M059J (cell line): ENCODE measurements around the gene ASGR1. TPM values are rescaled to one million over a fixed set of nuclear protein-coding genes. Genes with fewer than 3 reads are reported as not detected.

Experiments used
- DNase-seq: peaks from one replicate; pipeline ENCODE4 v3.0.0-alpha.2; 2012; ENCODE audit warnings: low read depth
- total RNA-seq: library from RNA; depleted of rRNA; stranded (reverse); fragments of >200 nt; shearing (Covaris generic); gene quantifications from 2 replicates; pipeline ENCODE4 v1.2.3, GENCODE V29; 2014; rRNA removed

ASGR1 gene, protein sequence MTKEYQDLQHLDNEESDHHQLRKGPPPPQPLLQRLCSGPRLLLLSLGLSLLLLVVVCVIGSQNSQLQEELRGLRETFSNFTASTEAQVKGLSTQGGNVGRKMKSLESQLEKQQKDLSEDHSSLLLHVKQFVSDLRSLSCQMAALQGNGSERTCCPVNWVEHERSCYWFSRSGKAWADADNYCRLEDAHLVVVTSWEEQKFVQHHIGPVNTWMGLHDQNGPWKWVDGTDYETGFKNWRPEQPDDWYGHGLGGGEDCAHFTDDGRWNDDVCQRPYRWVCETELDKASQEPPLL
- not detected in 2 replicates for total RNA-seq

DNA sequence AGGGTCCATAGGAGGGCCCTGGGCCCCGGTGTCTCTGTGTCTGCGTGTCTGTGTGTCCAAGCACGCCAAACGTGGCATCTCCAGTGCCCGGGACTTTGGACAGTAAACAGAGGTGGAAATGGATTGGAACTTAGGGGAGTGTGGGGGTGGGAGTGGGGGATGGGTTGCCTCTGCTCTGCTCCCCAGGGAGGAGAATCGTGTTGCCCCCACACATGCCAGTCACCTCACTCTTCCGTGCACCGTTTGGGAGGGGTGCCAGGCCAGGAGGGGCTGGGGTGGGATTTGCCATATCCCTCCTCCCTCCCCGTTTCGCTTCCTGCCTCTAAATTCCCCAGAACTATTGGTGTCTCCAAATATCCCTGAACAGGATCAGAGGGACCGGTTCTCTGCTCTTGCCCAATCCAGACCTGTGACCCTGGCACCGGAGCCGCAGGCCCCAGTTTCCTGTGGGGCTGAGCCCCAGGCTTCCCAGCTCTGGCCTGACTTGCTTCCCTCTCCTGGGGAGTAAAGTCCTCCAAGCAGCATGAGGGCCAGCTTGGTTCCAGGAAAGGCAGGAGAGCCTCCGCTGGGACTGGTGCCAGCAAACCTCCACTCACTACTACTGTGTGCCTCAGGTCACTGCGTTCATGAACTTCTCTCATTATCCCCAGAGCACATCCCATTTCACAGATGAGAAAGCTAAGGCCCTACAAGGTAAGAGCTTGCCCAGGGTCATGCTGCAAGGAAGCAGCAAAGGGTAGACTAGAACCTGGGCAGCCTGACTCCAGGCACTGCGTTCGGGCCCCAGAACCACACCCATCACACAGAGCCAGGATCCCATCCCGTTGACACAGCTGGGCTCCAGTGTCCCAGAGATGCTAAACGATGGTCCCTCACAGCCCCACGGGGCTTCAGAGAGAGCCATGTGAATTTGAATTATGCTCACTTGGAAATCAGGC lies at the start of gene ASGR1:
Gene ASGR1 (minus strand): TSS at position 54 of the 938 bp plus-strand sequence. CDS start 807 bp downstream, outside the sequence.
- no peak for DNase-seq

DNA sequence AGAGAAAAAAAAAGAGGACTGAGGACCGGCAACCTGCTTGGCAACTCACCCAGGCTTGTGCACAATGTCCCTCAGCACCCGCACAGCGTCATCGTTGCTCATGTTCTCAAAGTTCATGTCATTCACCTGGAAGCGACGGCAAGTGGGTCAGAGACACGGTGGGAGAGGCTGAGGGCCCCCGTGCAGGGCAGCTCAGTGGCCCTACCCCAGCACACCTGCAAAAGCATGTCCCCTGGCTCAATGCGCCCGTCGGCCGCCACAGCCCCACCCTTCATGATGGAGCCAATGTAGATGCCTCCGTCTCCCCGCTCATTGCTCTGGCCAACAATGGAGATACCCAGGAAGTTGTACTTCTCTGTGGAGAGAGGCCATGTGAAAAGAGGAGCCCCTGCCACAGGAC lies 49.8 kb upstream of the ASGR1 start:
- no peak for DNase-seq

DNA sequence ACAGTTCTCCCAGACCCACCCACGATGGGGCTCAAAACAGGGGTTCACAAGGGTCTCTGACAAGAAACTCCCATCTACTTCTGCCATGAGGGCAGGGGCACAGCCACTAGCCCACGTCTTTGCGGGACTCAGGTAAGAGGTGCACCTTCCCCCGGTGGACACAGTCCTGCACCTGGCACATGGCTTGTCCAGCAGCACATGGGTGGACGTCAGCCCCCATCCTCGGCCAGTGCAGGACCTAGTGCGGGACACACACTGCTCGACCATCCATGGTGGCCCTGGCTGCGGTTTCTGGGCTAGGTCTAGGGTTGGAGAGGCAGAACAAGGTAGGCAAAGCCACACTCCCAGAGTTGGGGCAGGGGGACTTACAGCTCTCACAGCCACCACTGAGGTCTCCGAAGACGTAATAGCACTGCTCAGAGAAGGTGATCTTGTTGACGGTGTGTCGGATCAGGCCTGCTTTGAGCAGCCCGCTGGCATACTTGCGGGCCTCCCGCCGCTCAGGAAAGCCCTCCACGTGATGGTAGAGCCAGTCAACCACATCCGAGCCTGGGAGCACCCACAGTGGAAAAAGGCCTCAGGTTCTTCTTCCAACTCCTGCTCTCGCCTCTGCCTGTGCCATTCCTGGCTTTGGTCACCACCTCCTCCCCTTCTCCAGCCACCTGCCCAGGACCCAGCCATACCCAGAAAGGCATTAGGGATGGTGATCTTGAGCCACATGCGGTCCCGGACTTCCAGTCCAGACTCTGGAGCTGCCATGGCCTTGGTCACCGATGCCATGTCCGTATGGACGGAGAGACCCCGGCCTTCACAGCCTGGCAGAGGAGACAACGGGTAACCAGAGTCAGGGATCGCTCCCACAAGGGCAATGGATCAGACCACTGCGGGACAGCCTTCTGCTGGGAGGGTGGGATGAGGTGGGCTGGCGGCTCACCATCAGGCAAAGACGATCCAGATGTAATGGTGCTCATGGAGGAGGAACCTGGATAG lies 47.8 kb upstream of the ASGR1 start:
- DNase-seq: no peak

DNA sequence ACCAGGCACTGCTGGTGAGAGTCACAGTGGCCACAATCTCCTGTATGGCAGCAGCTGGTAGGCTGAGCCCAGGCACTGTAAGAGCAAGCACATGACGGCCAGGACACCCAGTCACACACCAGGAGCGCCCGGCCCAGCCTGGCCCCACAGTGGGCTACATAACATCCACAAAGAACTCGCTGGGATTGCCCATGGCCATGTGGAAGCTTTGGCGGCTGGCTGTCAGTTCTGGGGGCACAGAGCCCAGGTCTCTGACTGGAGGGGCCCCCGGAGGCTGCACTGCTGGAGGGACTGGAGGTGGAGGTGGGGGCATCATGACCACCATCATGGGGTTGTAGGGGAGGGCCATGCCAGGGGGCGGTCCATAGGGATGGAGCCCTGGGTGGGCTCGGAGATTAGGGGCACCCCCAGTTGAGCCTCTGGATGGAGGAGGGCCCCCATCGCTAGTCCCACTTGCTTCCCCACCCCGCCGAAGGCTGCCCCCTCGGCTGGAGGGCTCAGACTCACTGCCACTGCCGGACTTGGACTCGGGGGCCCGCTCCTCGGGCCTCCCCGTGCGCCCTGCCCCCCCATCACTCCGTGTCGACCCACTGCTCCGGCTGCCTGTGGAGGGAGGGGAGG lies 46.7 kb upstream of the ASGR1 start:
- DNase-seq: no peak

DNA sequence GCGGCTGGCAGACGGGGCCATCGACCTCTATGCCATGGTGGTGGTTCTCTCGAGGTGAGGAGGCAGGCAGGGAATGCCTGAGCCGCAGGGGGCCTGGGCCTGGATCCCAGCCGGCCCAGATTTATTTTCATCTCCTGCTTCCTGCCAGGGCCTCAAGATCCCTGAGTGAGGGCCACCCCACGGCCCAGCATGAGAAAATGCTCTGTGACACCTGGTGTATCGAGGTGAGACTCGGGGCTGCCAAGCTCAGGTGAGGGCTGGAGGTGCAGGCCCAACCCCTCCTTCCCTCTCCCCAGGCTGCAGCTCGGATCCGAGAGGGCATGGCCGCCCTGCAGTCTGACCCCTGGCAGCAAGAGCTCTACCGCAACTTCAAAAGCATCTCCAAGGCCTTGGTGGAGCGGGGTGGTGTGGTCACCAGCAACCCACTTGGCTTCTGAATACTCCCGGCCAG lies 45.5 kb upstream of the ASGR1 start:
- no peak for DNase-seq

DNA sequence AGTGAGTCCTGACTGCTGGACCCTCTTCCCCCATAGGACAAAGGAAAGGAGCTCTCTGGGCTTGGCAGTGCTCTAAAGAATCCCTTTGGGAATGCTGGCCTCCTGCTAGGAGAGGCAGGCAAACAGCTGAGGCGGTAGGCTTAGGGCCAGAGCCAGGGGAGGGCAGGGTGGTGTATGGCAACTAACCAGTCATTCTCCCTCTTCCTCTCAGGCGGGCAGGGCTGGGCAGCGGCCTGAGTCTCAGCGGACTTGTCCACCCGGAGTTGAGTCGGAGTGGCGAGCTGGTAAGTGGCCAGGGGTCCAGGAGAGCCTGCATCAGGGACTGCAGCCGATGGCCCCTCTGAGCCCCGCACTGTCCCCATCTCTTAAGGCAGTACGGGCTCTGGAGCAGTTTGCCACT lies 44.9 kb upstream of the ASGR1 start:
- no peak for DNase-seq

DNA sequence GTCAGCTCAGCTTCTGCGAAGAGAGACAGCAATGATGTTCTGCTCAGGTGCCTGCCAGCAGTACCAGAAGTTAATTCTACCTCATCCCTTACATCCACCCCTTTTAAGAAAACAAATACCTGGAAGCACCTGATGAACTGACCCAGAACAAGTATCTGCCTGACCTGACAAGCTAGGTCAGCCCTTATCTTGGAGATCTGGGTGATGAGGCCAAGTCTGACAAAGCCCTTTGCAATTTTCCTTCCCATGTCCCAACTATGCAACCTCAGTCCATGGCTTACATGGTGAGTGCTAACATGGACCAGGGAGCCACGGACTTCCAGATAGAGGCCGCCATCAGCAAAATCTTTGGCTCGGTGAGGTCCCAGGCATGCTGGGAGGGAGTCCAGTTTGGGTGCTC lies 44.2 kb upstream of the ASGR1 start:
- DNase-seq: no peak

DNA sequence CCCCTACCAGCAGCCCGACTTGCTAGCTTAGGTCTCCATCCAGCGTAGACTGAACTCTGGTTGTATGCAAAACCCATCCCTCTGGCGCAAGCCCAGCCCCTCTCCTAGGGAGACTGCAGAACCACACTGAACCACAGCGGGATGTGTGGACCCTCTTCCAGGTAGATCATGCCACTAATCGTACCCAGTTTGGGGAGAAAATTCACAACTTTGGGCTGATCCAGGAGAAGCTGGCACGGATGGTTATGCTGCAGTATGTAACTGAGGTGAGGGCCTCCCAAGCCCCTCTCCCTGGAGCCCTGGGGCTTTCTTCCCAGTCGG lies 43.8 kb upstream of the ASGR1 start:
- DNase-seq: no peak

DNA sequence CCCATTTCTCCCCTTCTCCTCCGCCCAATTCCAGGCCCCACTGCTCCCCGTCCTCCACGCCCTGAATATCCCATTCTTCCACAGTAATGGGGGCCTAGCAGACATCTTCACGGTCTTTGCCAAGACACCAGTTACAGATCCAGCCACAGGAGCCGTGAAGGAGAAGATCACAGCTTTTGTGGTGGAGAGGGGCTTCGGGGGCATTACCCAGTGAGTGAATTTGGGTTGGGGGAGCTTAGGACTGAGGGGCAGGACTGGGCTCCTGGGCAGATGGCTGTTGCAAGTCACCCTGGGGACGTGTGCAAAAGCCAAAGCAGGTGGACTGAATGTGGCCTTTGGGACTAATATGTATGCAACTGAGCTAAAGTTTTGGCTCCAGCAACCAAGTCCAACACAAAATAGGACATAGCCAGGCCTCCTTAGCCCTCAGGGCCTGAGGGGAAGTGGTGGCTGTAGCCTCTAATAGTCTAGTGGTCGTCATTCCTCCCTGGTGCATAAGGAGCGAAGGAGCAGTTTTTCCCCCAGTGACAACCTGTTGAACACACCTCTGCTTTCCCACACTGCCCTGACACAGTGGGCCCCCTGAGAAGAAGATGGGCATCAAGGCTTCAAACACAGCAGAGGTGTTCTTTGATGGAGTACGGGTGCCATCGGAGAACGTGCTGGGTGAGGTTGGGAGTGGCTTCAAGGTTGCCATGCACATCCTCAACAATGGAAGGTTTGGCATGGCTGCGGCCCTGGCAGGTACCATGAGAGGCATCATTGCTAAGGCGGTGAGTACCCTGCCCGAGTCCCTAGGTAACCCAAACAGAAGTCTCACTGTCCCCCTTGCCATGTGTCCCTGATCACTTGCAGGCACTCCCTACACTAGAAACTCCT lies 43.2 kb upstream of the ASGR1 start:
- DNase-seq: no peak

DNA sequence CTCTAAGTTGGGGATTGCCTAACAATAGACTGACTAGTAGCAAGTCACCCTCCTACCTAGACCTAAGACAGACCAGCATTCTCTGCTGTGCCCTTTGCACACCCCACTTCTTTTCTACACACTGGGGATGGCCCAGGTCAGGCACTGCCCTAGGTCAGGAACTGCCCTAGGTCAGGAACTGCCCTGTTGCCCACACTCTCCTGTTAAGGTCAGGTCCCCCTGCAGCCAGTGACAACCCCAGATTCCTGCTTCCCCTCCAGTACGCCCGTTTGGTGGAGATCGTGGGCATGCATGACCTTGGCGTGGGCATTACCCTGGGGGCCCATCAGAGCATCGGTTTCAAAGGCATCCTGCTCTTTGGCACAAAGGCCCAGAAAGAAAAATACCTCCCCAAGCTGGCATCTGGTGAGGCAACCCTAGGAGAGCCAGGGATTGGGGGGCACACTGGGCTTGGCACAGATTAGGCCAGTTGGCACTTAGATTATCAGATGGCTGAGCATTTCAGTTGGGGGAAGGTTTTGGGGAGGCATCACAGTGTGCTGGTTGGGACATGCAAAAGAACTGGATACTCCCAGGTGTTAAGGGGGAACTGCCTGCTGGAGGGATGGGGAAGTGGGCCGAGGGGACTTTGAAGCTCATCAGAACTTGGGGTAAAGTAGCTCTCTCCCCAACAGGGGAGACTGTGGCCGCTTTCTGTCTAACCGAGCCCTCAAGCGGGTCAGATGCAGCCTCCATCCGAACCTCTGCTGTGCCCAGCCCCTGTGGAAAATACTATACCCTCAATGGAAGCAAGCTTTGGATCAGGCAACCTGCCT lies 42.3 kb upstream of the ASGR1 start:
- no peak for DNase-seq

DNA sequence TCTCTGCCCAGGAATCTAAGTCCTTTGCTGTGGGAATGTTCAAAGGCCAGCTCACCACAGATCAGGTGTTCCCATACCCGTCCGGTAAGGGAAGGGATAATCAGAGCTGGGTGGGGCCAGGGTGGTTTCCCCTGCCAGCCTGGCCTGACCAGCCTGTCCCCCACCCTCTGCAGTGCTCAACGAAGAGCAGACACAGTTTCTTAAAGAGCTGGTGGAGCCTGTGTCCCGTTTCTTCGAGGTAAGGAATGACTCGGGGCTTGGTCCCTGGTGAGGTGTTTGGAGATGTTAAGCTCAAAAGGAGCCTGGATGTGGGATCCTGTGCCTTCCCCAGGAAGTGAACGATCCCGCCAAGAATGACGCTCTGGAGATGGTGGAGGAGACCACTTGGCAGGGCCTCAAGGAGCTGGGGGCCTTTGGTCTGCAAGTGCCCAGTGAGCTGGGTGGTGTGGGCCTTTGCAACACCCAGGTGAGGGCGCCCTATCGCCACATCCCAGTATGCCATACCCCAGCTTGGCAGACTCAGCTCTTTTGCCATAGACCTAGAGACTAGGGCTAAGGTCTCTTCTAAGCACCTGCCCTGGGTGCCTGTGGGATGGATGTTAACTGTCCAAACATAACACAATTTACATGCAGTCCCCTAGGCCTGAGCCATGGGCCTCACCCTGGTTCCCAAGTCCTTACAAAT lies 41.6 kb upstream of the ASGR1 start:
- DNase-seq: peak; percentile 64

DNA sequence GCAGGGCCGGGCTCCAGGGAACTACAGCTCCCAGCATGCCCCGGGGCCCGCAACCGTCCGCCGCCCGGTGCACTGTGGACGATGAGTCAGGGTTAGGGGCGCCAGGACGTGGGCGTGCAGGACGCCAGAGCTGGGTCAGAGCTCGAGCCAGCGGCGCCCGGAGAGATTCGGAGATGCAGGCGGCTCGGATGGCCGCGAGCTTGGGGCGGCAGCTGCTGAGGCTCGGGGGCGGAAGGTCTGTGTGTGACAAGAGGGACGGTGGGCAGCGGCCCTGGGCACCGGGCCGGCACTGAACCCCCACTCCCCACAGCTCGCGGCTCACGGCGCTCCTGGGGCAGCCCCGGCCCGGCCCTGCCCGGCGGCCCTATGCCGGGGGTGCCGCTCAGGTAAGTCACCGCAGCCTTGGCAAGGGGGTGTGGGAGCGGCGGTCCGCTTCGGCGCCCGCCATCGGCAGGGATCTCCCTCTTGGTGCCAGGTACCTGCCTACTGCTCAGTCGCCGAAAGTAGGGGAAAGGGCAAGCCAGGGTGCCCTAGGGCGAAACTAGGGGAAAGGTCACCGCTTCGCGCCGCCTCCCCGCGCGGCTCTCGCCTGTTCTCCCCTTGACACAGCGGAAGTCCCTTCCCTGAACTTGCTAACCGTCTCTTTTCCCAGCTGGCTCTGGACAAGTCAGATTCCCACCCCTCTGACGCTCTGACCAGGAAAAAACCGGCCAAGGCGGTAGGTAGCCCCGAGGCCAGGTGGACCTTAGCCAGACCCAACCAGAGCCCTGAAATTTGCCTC lies 40.8 kb upstream of the ASGR1 start, which contains the start of the genes ACADVL and DLG4:
Gene ACADVL (plus strand): TSS at position 127 of the 781 bp plus-strand sequence. CDS start 47 bp downstream, at position 174.
Gene DLG4 (minus strand): TSS at position 25 of the 781 bp plus-strand sequence.
- peak; percentile 94 for DNase-seq

DNA sequence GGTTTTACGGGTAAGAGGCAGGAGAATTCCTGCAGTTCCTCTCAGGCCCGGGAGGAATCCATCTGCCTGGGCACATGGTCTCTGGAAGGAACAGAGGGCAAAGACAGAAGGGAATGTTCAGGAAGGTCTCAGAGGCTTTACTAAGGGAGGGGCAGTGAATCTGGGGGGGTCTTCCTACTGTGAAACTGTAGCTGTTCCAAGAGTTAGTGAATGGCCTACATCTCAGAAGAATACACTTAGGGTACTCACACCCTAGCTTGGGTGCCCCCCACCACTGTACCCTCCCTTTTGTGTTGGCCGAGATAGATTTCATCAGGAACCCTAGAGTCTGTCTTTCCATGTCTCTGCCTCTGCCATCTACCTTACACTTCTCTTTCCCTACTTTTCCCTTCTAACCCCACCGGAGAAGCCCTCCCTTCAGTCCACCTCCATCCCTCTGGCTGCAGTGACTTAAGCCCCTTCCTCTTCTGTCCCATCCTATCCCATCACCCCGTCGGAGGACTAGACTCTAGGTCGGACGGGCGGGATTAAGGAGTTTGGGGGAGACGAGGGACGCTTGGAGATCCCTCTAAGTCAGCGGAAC lies 40.1 kb upstream of the ASGR1 start:
- no peak for DNase-seq

DNA sequence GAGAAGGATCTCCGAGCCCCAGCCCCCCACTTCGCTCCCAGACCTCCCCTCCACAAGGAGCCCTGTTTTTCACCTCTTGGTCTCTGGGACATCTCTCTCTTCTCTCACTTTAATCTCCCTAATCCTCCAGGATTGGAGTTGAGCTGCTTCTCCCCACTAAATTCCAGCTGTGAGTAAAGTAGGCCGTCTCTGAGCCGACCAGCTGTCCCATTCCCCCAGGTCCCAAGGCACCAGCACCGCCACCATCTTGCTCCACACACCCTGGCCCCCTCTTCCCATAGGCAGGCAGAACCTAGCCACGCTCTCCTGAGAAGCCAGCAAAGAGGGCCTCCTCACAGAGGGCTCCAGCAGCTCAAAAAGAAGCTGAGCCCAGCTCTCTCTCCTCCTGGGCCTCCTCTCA lies 39.6 kb upstream of the ASGR1 start:
- DNase-seq: no peak

DNA sequence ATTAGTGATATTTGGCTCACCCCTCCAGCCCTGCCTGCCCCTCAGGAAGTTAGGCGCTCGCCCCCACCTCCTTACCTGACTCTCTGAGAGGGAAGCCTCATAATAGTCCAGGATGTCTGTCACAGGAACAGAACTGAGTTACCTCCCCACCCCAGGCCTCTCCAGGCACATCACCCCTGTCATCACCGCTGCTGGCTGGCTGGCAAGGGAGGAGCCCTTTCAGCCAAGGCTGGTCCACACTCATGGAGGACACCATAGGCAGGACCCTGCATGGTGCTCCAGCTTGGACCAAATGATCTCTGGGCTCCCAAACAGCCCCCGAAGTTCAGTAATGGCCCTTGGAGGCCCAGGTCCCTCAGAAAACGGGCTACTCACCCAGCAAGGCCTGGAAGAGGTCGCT lies 39.0 kb upstream of the ASGR1 start:
- no peak for DNase-seq

DNA sequence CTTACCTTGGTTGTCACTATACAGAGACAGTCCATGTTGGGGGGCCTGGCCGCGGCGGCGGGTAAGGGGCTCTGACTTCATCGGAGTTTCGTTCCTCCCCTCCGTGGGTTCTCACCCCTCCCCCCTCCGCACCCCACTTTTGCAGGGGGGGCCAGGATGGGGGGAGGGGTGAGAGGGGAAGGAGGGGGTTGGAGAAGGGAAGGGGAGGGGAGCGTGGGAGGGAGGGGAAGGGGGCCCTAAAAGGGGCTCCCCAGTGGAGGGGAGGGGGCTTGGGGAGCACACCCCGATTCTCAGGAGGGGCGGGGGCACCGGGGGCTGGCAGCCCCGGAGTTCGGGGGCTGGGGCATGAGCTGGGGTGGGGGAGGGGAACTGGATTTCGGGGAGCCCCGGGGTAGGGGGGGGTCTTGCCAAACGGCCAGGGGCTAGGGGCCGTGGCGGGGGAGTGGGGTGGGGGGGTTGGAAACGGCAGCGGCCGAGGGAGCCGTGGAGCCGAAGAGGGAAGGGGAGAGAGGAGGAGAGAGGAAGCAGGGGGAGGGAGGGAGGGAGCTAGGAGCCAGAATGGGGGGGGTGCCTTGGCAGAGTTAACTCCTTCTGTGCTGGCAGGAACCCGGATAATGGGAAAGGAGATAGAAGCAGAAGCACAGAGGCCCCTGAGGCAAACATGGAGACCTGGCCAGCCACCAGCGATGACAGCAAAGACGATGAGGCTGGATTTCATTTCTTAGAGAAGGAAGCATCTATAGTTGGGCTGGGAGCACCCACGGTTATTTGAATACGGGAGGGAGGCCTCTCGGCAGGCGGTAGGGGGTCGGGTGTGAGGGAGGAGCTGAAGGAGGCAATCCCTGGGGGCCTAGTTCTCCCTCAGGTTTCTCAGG lies 38.2 kb upstream of the ASGR1 start:
- DNase-seq: peak; percentile 54
